Endothelial cell of umbilical vein (primary cell): Measurements from ENCODE around the gene ROMO1. TPM values are rescaled to one million over a fixed set of nuclear protein-coding genes. Genes with fewer than 3 reads are reported as not detected.

Experiments
- BruUV-seq: library from RNA; stranded (reverse); fragments of 400-500 nt; replicated peaks from 2 replicates; lab custom pipeline; 2021; lab: Mats Ljungman, UMichigan
- CTCF ChIA-PET: fragments of 300-600, 350-600 bp; sonication (Branson Sonifier 250); formaldehyde crosslinking; loops from one replicate; lab custom pipeline; 2021; ENCODE audit warnings: antibody characterized with exemption, inconsistent platforms; lab: Charles Lee
- POLR2A ChIA-PET: fragments of 300-600, 350-600 bp; sonication (Branson Sonifier 250); formaldehyde crosslinking; loops from one replicate; lab custom pipeline; 2021; ENCODE audit warnings: antibody characterized with exemption, inconsistent platforms; lab: Charles Lee
- DNase-seq: peaks from one replicate; pipeline ENCODE4 v3.0.0-alpha.2; 2011; ENCODE audit warnings: low read depth, low spot score
- FAIRE-seq: peaks from 2 replicates; lab custom pipeline; 2011; peaks lifted over from hg19 to GRCh38; lab: Jason Lieb, UNC
- H2AFZ ChIP-seq: 2 replicates; pipeline ENCODE4 v1.6.0; 2012; ENCODE audit warnings: low read depth, low read length, control low read depth, inconsistent platforms
- H3K27ac ChIP-seq: 2 replicates; pipeline ENCODE4 v1.5.1; 2011; ENCODE audit warnings: low read depth, mild to moderate bottlenecking, control low read depth, low read length, moderate library complexity; ENCODE audit not compliant: insufficient read depth
- H3K27me3 ChIP-seq, 2 experiments: 2 replicates each; pipeline versions ENCODE4 v1.6.0 to v1.6.1; 2011; ENCODE audit warnings: low read length in 2 of 2, mixed read lengths in 1 of 2; ENCODE audit not compliant: control insufficient read depth in 2 of 2, insufficient read depth in 2 of 2
- H3K36me3 ChIP-seq, 2 experiments: 2 replicates in 1 of 2; 3 replicates in 1 of 2; pipeline ENCODE4 v1.5.1; 2011; ENCODE audit warnings: low read length in 2 of 2, mild to moderate bottlenecking in 1 of 2, moderate library complexity in 1 of 2; ENCODE audit not compliant: control insufficient read depth in 2 of 2, insufficient read depth in 2 of 2; ENCODE audit errors: extremely low read depth in 1 of 2
- H3K4me1 ChIP-seq: 3 replicates; pipeline ENCODE4 v1.5.1; 2011; ENCODE audit warnings: mild to moderate bottlenecking, low read length; ENCODE audit not compliant: control insufficient read depth, insufficient read depth; ENCODE audit errors: extremely low read depth
- H3K4me2 ChIP-seq: 2 replicates; pipeline ENCODE4 v1.6.1; 2011; ENCODE audit warnings: low read length, control low read depth, mixed read lengths; ENCODE audit not compliant: insufficient read depth
- H3K4me3 ChIP-seq, 3 experiments: fragments of 200-600 bp in 1 of 3; sonication (generic), shearing (Covaris generic) in 1 of 3; replicated peaks in 1 of 3; 2 replicates each; pipeline ENCODE4 v1.5.1; 2011 to 2016; ENCODE audit warnings: control low read depth in 3 of 3, low read length in 3 of 3, mild to moderate bottlenecking in 2 of 3, inconsistent platforms in 1 of 3, low read depth in 1 of 3, moderate library complexity in 1 of 3; ENCODE audit not compliant: insufficient read depth in 1 of 3
- H3K79me2 ChIP-seq: 2 replicates; pipeline ENCODE4 v1.6.0; 2012; ENCODE audit warnings: low read length, inconsistent platforms; ENCODE audit not compliant: control insufficient read depth, insufficient read depth
- H3K9ac ChIP-seq: replicated peaks from 2 replicates; pipeline ENCODE3; 2011; ENCODE audit warnings: low read length, control low read depth; ENCODE audit not compliant: insufficient read depth; ENCODE audit errors: extremely low read depth
- H3K9me1 ChIP-seq: replicated peaks from 3 replicates; pipeline ENCODE4 v1.6.0; 2011; ENCODE audit warnings: mild to moderate bottlenecking, low read length; ENCODE audit not compliant: control insufficient read depth, insufficient read depth; ENCODE audit errors: extremely low read depth
- H3K9me3 ChIP-seq: replicated peaks from 2 replicates; pipeline ENCODE4 v1.5.1; 2012; ENCODE audit warnings: low read length, inconsistent platforms; ENCODE audit not compliant: control insufficient read depth, insufficient read depth
- H4K20me1 ChIP-seq: replicated peaks from 2 replicates; pipeline ENCODE3; 2011; ENCODE audit warnings: mild to moderate bottlenecking, low read length; ENCODE audit not compliant: control insufficient read depth, insufficient read depth; ENCODE audit errors: extremely low read depth
- CTCF ChIP-seq, 2 donors: IDR thresholded peaks; 1 replicate in 1 of 2; 2 replicates in 1 of 2; pipeline ENCODE4 v1.5.1; 2011; ENCODE audit warnings: low read length in 2 of 2, mild to moderate bottlenecking in 2 of 2, moderate library complexity in 2 of 2, control low read depth in 1 of 2, inconsistent platforms in 1 of 2, low read depth in 1 of 2; ENCODE audit not compliant: insufficient read depth in 1 of 2; ENCODE audit errors: extremely low read depth in 1 of 2
- EZH2 ChIP-seq: IDR thresholded peaks from 2 replicates; pipeline ENCODE4 v1.6.1; 2012; ENCODE audit warnings: borderline replicate concordance, low read depth, mild to moderate bottlenecking, moderate library complexity, low read length, inconsistent platforms; ENCODE audit not compliant: severe bottlenecking
- FOS ChIP-seq: IDR thresholded peaks from 2 replicates; pipeline ENCODE4 v1.6.1; 2011; ENCODE audit warnings: mild to moderate bottlenecking, low read length, moderate library complexity, borderline replicate concordance; ENCODE audit not compliant: insufficient read depth
- GATA2 ChIP-seq: IDR thresholded peaks from 2 replicates; pipeline ENCODE4 v1.7.0; 2011; ENCODE audit warnings: low read depth, mild to moderate bottlenecking, moderate library complexity, mixed read lengths, low read length; ENCODE audit not compliant: insufficient read length, insufficient read depth
- JUN ChIP-seq: IDR thresholded peaks from 2 replicates; pipeline ENCODE4 v1.6.1; 2011; ENCODE audit warnings: borderline replicate concordance, low read depth; ENCODE audit not compliant: insufficient read length, insufficient read depth
- MAX ChIP-seq: IDR thresholded peaks from 2 replicates; pipeline ENCODE4 v1.6.1; 2011; ENCODE audit not compliant: insufficient read depth, insufficient read length
- MYC ChIP-seq: IDR thresholded peaks from one replicate; pipeline ENCODE4 v1.6.1; 2011; ENCODE audit warnings: mild to moderate bottlenecking, low read depth, low read length
- POLR2A ChIP-seq: IDR thresholded peaks from 2 replicates; pipeline ENCODE4 v1.6.1; 2012; ENCODE audit warnings: low read depth, mild to moderate bottlenecking, control low read depth, low read length
- POLR2AphosphoS5 ChIP-seq: IDR thresholded peaks from 2 replicates; pipeline ENCODE4 v1.6.1; 2012; ENCODE audit warnings: low read depth, mild to moderate bottlenecking, control low read depth, low read length, moderate library complexity; ENCODE audit not compliant: insufficient read depth
- dilution Hi-C: fragments of 300-500 bp; cut with MboI; formaldehyde crosslinking; loops from one replicate; pipeline ENCODE4 v1.15.0; 2019; ENCODE audit warnings: low sequenced_read_pairs; ENCODE audit not compliant: extremely low pct_ligation_motif_present
- intact Hi-C: fragments of 100-400 bp; cut with micrococcal nuclease; formaldehyde crosslinking; loops from one replicate; pipeline ENCODE4 v1.10.0; 2022
- polyA plus RNA-seq, 4 experiments: library from polyadenylated mRNA; depleted of rRNA in 3 of 4; stranded (reverse) in 3 of 4; unstranded in 1 of 4; fragments of >200 nt; gene quantifications; 2 replicates each; pipeline versions ENCODE4 v1.2.1 to v1.2.3, GENCODE V29; 2011 to 2012; ENCODE audit warnings: missing spikeins in 1 of 4
- total RNA-seq: library from RNA; stranded (reverse); gene quantifications from 2 replicates; pipeline ENCODE4 v1.2.3, GENCODE V29; 2021

ROMO1 gene
- total and polyA plus RNA-seq, 2 donors (not counting 3 experiments of a cell fraction or from before 2014, with no cell fraction given): 174 to 1,099 TPM

GRCh38 chr20:35730583-35731468 is 31.6 kb downstream of the ROMO1 start:
- H3K36me3 ChIP-seq: peaks cover 37 to 58% of the 10 kb centered on the region in 2 experiments
- no peaks in the 10 kb centered on the region for H3K27me3 ChIP-seq
- no peak for DNase-seq
- H3K27ac ChIP-seq: no peak overlapping the region
- intact Hi-C loops: loop anchor here (5.0 kb wide), 1 partner anchor 41 kb away; the partner anchor contains the start of gene PHF20
- peaks cover 88% of the 10 kb centered on the region for H3K79me2 ChIP-seq
- H3K9me1 ChIP-seq: no peaks in the 10 kb centered on the region
- dilution Hi-C loops: no loop called here
- H3K4me3 ChIP-seq: no peak overlapping the region
- peaks cover 35% of the 10 kb centered on the region for H4K20me1 ChIP-seq
- no peak for FAIRE-seq
- CTCF ChIA-PET: interaction anchor here (0.6 to 1.6 kb wide), 7 partner anchors 9 to 289 kb away, joined by 3 to 5 read pairs (median 4); partner anchors contain the start of gene RBM39
- peaks cover 8% of the 10 kb centered on the region for H3K4me1 ChIP-seq
- H3K9me3 ChIP-seq: no peaks in the 10 kb centered on the region
- H2AFZ ChIP-seq: no peak overlapping the region
- BruUV-seq: no TSS peak
- H3K9ac ChIP-seq: no peak overlapping the region
- no peak overlapping the region for H3K4me2 ChIP-seq
- POLR2A ChIA-PET: interaction anchor here (0.6 to 3.5 kb wide), 5 partner anchors 9 to 171 kb away, joined by 3 to 22 read pairs (median 4); partner anchors contain the start of gene RBM39
- TF ChIP-seq CTCF (IDR thresholded peaks at IDR 0.05; ENCODE audit: extremely low read depth in 1 of 2, insufficient read depth in 1 of 2, low read depth in 1 of 2, low read length in 2 of 2) (no peak), JUN (no peak)

- POLR2A ChIA-PET: interaction anchor here (0.6 to 3.5 kb wide), 4 partner anchors 8 to 144 kb away, joined by 3 to 22 read pairs (median 6); partner anchors contain the start of gene RBM39
- FAIRE-seq: no peak
- Histone ChIP-seq H3K9me1 (no peaks in the 10 kb centered on the region), H3K9ac (no peak overlapping the region), H3K27me3 (no peaks in the 10 kb centered on the region), H3K4me1 (peaks cover 12% of the 10 kb centered on the region), H3K36me3 (peaks cover 38 to 62% of the 10 kb centered on the region in 2 experiments), H3K9me3 (no peaks in the 10 kb centered on the region), H3K27ac (no peak overlapping the region), H4K20me1 (peaks cover 39% of the 10 kb centered on the region), H2AFZ (no peak overlapping the region), H3K79me2 (peaks cover 89% of the 10 kb centered on the region), H3K4me2 (peak overlapping the region; percentile 18), H3K4me3 (no peak overlapping the region)
- no peak for DNase-seq
- TF ChIP-seq MAX (no peak), GATA2 (no peak), EZH2 (no peak), FOS (no peak), POLR2A (no peak), JUN (no peak), MYC (no peak), POLR2AphosphoS5 (no peak), CTCF (IDR thresholded peaks at IDR 0.05; ENCODE audit: extremely low read depth in 1 of 2, insufficient read depth in 1 of 2, low read depth in 1 of 2, low read length in 2 of 2) (no peak)
- no TSS peak for BruUV-seq
- intact Hi-C loops (loop anchor here (5.0 kb wide), 1 partner anchor 41 kb away; the partner anchor contains the start of gene PHF20), dilution Hi-C loops (no loop called here)
- CTCF ChIA-PET: interaction anchor here (1.1 to 1.5 kb wide), 3 partner anchors 8 to 23 kb away, joined by 3 to 5 read pairs (median 3); no protein-coding TSS in a partner anchor
These were observed 32.2 kb downstream of the ROMO1 start for GRCh38 chr20:35731469-35731788.
